NCI-H524 (cell line): Measurements from ENCODE around the gene ZNF791.
"Not testable (repeated sequence)": the region's sequence is repeated elsewhere in the genome, so short reads cannot be mapped to it uniquely, and the experiment has no call there.

Source experiments
- DNase-seq, 2 experiments: peaks; one replicate each; lab custom pipeline; 2025; lab: John Stamatoyannopoulos, UW

Gene ZNF791

GRCh38 chr19:12610540-12611360 lies at the start of gene ZNF791, which contains the start of gene ZNF490:
ZNF791 (plus strand) TSS chr19:12610920; CDS start chr19:12611080, 160 bp downstream.
ZNF490 (minus strand) TSS chr19:12610813; CDS start chr19:12610680, 133 bp downstream.
- peak; percentile 99 to 100 for DNase-seq

GRCh38 chr19:12564016-12564664 lies 46.6 kb upstream of the ZNF791 start:
- DNase-seq: peak; percentile 78 to 85

- DNase-seq: not testable (repeated sequence)
Observed at GRCh38 chr19:12566380-12566779, 44.3 kb upstream of the ZNF791 start.

GRCh38 chr19:12567951-12568350 lies 42.8 kb upstream of the ZNF791 start:
- no peak for DNase-seq

GRCh38 chr19:12574036-12574435 lies 36.7 kb upstream of the ZNF791 start:
- no peak for DNase-seq

- DNase-seq: no peak
Observed at GRCh38 chr19:12578641-12579040, 32.1 kb upstream of the ZNF791 start.

GRCh38 chr19:12580180-12580694 lies 30.5 kb upstream of the ZNF791 start:
- DNase-seq: no peak

GRCh38 chr19:12581100-12581499 lies 29.6 kb upstream of the ZNF791 start:
- DNase-seq: no peak

- no peak for DNase-seq
Observed at GRCh38 chr19:12596485-12596884, 14.2 kb upstream of the ZNF791 start.

GRCh38 chr19:12596927-12597548 lies 13.7 kb upstream of the ZNF791 start:
- DNase-seq: no peak

- no peak for DNase-seq
Observed at GRCh38 chr19:12597594-12597993, 13.1 kb upstream of the ZNF791 start.

- DNase-seq: no peak
Observed at GRCh38 chr19:12603714-12604113, 7.0 kb upstream of the ZNF791 start.

- no peak for DNase-seq
Observed at GRCh38 chr19:12606796-12607195, 3.9 kb upstream of the ZNF791 start.

GRCh38 chr19:12607631-12608030 lies 3.1 kb upstream of the ZNF791 start:
- DNase-seq: no peak

GRCh38 chr19:12611361-12611699 lies 610 bp downstream of the ZNF791 start:
- DNase-seq: peak; percentile 71 to 82

GRCh38 chr19:12617646-12618045 lies 6.9 kb downstream of the ZNF791 start:
- DNase-seq: no peak

- not testable (repeated sequence) for DNase-seq
Observed at GRCh38 chr19:12621253-12622024, 10.7 kb downstream of the ZNF791 start.

GRCh38 chr19:12623361-12624031 lies 12.8 kb downstream of the ZNF791 start:
- DNase-seq: no peak

GRCh38 chr19:12626958-12627357 lies 16.2 kb downstream of the ZNF791 start:
- no peak for DNase-seq

- no peak for DNase-seq
Observed at GRCh38 chr19:12628040-12629022, 17.6 kb downstream of the ZNF791 start.
